Measurements from ENCODE around the gene DENND1A.
"Not testable (repeated sequence)": the region's sequence is repeated elsewhere in the genome, so short reads cannot be mapped to it uniquely, and the experiment has no call there.

The DENND1A gene

GRCh38 chr9:123821619-123822018 lies 108.3 kb downstream of the DENND1A start:
- DNase-seq (ENCODE audit: low read depth, low spot score): no peak

- DNase-seq (ENCODE audit: low read depth, low spot score): no peak
These were observed 109.8 kb downstream of the DENND1A start for GRCh38 chr9:123820139-123820538.

- no peak for DNase-seq (ENCODE audit: low read depth, low spot score)
These were observed 113.0 kb downstream of the DENND1A start for GRCh38 chr9:123816817-123817472.

GRCh38 chr9:123815856-123816255 lies 114.1 kb downstream of the DENND1A start:
- not testable (repeated sequence) for DNase-seq (ENCODE audit: low read depth, low spot score)

- no peak for DNase-seq (ENCODE audit: low read depth, low spot score)
These were observed 115.4 kb downstream of the DENND1A start for GRCh38 chr9:123814496-123814895.

- no peak for DNase-seq (ENCODE audit: low read depth, low spot score)
These were observed 116.9 kb downstream of the DENND1A start for GRCh38 chr9:123812984-123813383.

- DNase-seq (ENCODE audit: low read depth, low spot score): no peak
These were observed 122.7 kb downstream of the DENND1A start for GRCh38 chr9:123807251-123807650.

- DNase-seq (ENCODE audit: low read depth, low spot score): no peak
These were observed 123.1 kb downstream of the DENND1A start for GRCh38 chr9:123806829-123807228.

GRCh38 chr9:123798195-123798594 lies 131.7 kb downstream of the DENND1A start:
- no peak for DNase-seq (ENCODE audit: low read depth, low spot score)

- no peak for DNase-seq (ENCODE audit: low read depth, low spot score)
These were observed 133.1 kb downstream of the DENND1A start for GRCh38 chr9:123796618-123797484.

- no peak for DNase-seq (ENCODE audit: low read depth, low spot score)
These were observed 133.8 kb downstream of the DENND1A start for GRCh38 chr9:123796094-123796493.

GRCh38 chr9:123795336-123795735 lies 134.6 kb downstream of the DENND1A start:
- DNase-seq (ENCODE audit: low read depth, low spot score): no peak

- no peak for DNase-seq (ENCODE audit: low read depth, low spot score)
These were observed 137.4 kb downstream of the DENND1A start for GRCh38 chr9:123792501-123792900.

- no peak for DNase-seq (ENCODE audit: low read depth, low spot score)
These were observed 140.2 kb downstream of the DENND1A start for GRCh38 chr9:123789554-123790292.

- no peak for DNase-seq (ENCODE audit: low read depth, low spot score)
These were observed 142.5 kb downstream of the DENND1A start for GRCh38 chr9:123787416-123787815.

GRCh38 chr9:123784518-123784917 lies 145.4 kb downstream of the DENND1A start:
- DNase-seq (ENCODE audit: low read depth, low spot score): no peak

GRCh38 chr9:123778232-123778902 lies 151.6 kb downstream of the DENND1A start:
- DNase-seq (ENCODE audit: low read depth, low spot score): no peak

GRCh38 chr9:123776708-123777537 lies 153.0 kb downstream of the DENND1A start:
- DNase-seq (ENCODE audit: low read depth, low spot score): peak; percentile 14

GRCh38 chr9:123775289-123776284 lies 154.3 kb downstream of the DENND1A start:
- no peak for DNase-seq (ENCODE audit: low read depth, low spot score)

- no peak for DNase-seq (ENCODE audit: low read depth, low spot score)
These were observed 156.1 kb downstream of the DENND1A start for GRCh38 chr9:123773783-123774182.
